ENCODE measurements around the gene VWDE.

VWDE gene

DNA sequence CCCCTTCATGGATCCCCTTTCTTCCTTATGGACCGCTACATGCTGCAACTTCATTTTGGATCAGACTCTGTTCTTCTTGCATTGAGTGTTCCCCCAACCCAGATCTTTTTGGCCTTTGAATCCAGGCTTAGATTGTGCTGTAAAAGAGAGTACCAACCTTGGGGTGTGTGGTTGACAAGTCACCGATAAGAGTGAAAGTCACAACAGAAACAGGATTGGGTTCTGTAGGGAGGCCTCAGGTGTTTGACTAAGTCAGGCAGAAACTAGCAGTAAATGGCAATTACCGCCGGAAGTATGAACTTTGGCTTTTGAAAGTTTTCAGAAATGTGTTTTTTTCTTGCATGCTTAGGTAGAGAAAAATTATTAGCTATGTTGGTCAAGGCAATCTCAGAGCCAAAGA lies 103.2 kb downstream of the VWDE start:
- no peak for DNase-seq (ENCODE audit: extremely low read depth, insufficient read length)
- no peaks in the 10 kb centered on the region; the same call in 1 of the 2 replicates for H3K27me3 ChIP-seq (replicated peaks; ENCODE audit: control insufficient read depth, insufficient read depth, low read length)
- H3K36me3 ChIP-seq (ENCODE audit: control insufficient read depth, insufficient read depth, low read length): no peaks in the 10 kb centered on the region
- TF ChIP-seq, protein P1, sequence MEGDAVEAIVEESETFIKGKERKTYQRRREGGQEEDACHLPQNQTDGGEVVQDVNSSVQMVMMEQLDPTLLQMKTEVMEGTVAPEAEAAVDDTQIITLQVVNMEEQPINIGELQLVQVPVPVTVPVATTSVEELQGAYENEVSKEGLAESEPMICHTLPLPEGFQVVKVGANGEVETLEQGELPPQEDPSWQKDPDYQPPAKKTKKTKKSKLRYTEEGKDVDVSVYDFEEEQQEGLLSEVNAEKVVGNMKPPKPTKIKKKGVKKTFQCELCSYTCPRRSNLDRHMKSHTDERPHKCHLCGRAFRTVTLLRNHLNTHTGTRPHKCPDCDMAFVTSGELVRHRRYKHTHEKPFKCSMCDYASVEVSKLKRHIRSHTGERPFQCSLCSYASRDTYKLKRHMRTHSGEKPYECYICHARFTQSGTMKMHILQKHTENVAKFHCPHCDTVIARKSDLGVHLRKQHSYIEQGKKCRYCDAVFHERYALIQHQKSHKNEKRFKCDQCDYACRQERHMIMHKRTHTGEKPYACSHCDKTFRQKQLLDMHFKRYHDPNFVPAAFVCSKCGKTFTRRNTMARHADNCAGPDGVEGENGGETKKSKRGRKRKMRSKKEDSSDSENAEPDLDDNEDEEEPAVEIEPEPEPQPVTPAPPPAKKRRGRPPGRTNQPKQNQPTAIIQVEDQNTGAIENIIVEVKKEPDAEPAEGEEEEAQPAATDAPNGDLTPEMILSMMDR (IDR thresholded peaks at IDR 0.05; ENCODE audit: insufficient read depth, low read length, poor library complexity, severe bottlenecking): no peak
- no peak overlapping the region for H3K4me3 ChIP-seq (replicated peaks; ENCODE audit: low read depth, low read length)

DNA sequence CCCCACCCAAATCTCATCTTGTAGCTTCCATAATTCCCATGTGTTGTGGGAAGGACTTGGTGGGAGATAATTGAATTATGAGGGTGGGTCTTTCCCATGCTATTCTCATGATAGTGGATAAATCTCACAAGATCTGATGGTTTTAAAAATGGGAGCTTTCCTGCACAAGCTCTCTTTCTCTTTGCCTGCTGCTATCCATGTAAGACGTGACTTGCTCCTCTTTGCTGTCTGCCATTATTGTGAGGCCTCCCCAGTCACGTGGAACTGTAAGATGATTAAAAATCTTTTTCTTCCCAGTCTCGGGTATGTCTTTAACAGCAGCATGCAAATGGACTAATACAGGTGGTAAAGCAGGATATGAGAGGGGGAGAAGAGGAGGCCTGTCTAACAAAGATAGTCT lies 104.3 kb downstream of the VWDE start:
- Histone ChIP-seq H3K4me3 (replicated peaks; ENCODE audit: low read depth, low read length) (no peak overlapping the region), H3K27me3 (replicated peaks; ENCODE audit: control insufficient read depth, insufficient read depth, low read length) (no peaks in the 10 kb centered on the region; the same call in 1 of the 2 replicates), H3K36me3 (ENCODE audit: control insufficient read depth, insufficient read depth, low read length) (no peaks in the 10 kb centered on the region)
- no peak for DNase-seq (ENCODE audit: extremely low read depth, insufficient read length)
- TF ChIP-seq, protein P1 (IDR thresholded peaks at IDR 0.05; ENCODE audit: insufficient read depth, low read length, poor library complexity, severe bottlenecking): no peak

DNA sequence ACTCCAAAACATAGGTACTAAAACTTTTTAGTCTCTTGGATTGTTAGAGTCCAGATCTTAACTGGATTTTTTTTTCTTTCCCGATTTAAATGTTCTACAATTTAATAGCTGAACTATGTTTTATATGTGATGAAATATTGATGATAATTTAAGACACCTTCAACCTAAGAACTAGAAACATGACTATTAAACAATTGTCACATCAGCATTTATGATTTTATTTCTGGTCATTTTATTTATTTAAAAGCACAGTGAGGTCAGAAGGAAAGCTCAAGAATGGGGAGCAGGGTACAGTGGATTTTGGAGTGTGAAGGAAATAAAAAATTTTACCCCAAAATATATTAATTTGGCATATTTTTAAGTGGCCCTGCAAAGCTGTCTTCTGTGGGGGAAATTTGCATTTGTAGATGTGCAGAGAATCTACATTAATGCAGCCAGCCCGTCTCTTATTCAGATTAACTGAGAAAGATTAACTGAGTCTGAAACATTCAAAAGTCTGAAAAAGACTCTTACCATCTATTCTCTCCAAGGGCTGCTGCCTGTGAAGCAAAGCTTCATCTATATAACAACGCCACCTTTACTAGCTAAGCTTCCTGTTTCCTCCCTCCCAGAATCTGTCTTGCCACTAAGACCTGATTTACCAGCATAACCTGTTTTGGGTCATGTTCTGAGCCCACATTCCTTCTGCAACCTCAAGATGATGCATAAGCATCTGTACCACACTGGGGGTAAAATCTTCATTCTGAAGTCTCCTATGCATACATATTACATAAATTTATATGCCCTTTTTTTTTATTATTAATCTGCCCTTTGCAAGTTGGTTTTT lies 106.2 kb downstream of the VWDE start:
- TF ChIP-seq, protein P1 (IDR thresholded peaks at IDR 0.05; ENCODE audit: insufficient read depth, low read length, poor library complexity, severe bottlenecking): no peak
- Histone ChIP-seq H3K36me3 (ENCODE audit: control insufficient read depth, insufficient read depth, low read length) (no peaks in the 10 kb centered on the region), H3K27me3 (replicated peaks; ENCODE audit: control insufficient read depth, insufficient read depth, low read length) (no peaks in the 10 kb centered on the region), H3K4me3 (replicated peaks; ENCODE audit: low read depth, low read length) (no peak overlapping the region)
- no peak for DNase-seq (ENCODE audit: extremely low read depth, insufficient read length)

DNA sequence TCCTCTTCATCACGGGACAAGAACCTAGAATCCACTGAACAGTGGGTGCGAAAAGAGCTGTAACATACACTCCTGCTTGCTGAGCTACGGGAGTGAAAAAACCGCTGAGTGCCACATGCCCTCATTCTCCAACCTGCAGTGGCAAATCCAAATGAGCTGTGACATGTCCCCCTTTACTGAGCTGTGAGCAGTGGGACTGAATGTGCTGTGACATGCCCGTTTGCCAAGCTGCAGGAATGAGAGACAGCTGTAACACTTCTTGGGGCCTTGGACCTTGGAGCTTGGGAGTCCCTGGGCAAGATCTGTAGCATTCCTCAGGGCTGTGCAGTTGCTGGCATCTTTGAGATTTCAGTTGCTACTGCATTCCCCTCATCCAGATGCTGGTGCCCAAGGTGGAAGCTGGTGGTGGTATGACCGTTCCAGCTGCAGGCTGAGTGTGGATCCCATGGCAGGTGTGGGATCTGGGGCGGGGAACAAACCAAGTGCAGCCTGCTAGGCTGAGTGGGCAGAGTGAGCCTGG lies 107.6 kb downstream of the VWDE start:
- H3K27me3 ChIP-seq (replicated peaks; ENCODE audit: control insufficient read depth, insufficient read depth, low read length): no peaks in the 10 kb centered on the region
- TF ChIP-seq, protein P1 (IDR thresholded peaks at IDR 0.05; ENCODE audit: insufficient read depth, low read length, poor library complexity, severe bottlenecking): no peak
- H3K4me3 ChIP-seq (replicated peaks; ENCODE audit: low read depth, low read length): no peak overlapping the region
- DNase-seq (ENCODE audit: extremely low read depth, insufficient read length): no peak
- H3K36me3 ChIP-seq (ENCODE audit: control insufficient read depth, insufficient read depth, low read length): no peaks in the 10 kb centered on the region

DNA sequence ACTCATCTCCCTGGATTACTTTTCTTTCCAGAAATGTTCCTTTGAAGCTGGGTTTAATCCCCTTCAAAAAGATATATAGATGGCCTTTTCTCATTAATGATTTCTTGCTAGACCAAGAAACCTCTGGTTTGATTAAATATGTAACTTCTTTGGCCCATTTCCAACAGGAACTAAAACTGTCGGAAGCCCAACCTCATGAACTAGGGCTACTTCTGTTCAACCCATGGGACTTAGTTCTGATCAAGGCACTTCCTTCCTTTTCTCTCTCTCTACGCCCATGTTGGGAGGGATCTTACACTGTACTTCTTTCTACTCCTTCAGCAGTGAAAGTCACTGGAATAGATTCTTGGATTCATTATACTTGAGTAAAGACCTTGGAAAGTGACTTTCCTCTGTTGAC lies 109.0 kb downstream of the VWDE start:
- DNase-seq (ENCODE audit: extremely low read depth, insufficient read length): no peak
- TF ChIP-seq, protein P1 (IDR thresholded peaks at IDR 0.05; ENCODE audit: insufficient read depth, low read length, poor library complexity, severe bottlenecking): no peak
- Histone ChIP-seq H3K36me3 (ENCODE audit: control insufficient read depth, insufficient read depth, low read length) (no peaks in the 10 kb centered on the region), H3K27me3 (replicated peaks; ENCODE audit: control insufficient read depth, insufficient read depth, low read length) (no peaks in the 10 kb centered on the region), H3K4me3 (replicated peaks; ENCODE audit: low read depth, low read length) (no peak overlapping the region)
